Pancreas (tissue), 10 donors: ENCODE results near the gene SLC9A8. TPM values are rescaled to one million over a fixed set of nuclear protein-coding genes. Genes with fewer than 3 reads are reported as not detected.
"Not testable (repeated sequence)": the region's sequence is repeated elsewhere in the genome, so short reads cannot be mapped to it uniquely, and the experiment has no call there.

Experiments used
- ATAC-seq, 4 donors: fragments of 200-7000 bp; cut with Tn5 transposase; one replicate each; pipeline versions ENCODE4 v1.8.0 to v1.9.1; 2020; ENCODE audit warnings: mild to moderate bottlenecking in 4 of 4, moderate library complexity in 4 of 4
- DNase-seq, 6 donors: peaks; one replicate each; pipeline ENCODE4 v3.0.0-alpha.2; 2020
- FAIRE-seq: peaks from 2 replicates; lab custom pipeline; 2012; peaks lifted over from hg19 to GRCh38; lab: Jason Lieb, UNC
- H3K27ac ChIP-seq, 4 donors: fragments of 200-600 bp; sonication (generic); 1 replicate in 3 of 4; 2 replicates in 1 of 4; pipeline versions ENCODE4 v1.5.0 to v1.8.0; 2020
- H3K27me3 ChIP-seq, 4 donors: fragments of 200-600 bp; one replicate each; pipeline ENCODE4 v1.8.0; 2021
- H3K36me3 ChIP-seq, 3 donors: fragments of 200-600 bp; sonication (generic) in 1 of 3; one replicate each; pipeline versions ENCODE4 v1.5.0 to v1.8.0; 2020 to 2021
- H3K4me1 ChIP-seq, 3 donors: fragments of 200-600 bp; one replicate each; pipeline ENCODE4 v1.8.0; 2021
- H3K4me3 ChIP-seq, 4 donors: fragments of 200-600 bp; sonication (generic) in 2 of 4; one replicate each; pipeline versions ENCODE4 v1.5.0 to v1.8.0; 2020 to 2021
- H3K9me3 ChIP-seq, 4 donors: fragments of 200-600 bp; one replicate each; pipeline ENCODE4 v1.8.0; 2021
- WGBS, 2 donors: extraction: QIAGEN DNeasy Blood & Tissue Kit; methylation state at CpG; one replicate each; pipeline ENCODE4 v1.1.7; 2013; 5-methylcytosine and 5-hydroxymethylcytosine counted together
- intact Hi-C, 3 donors: fragments of 100-400 bp; cut with DNase I; formaldehyde crosslinking; loops; one replicate each; pipeline versions ENCODE4 v1.11.1 to v1.14.2; 2022
- polyA plus RNA-seq, 2 donors: library from polyadenylated mRNA; stranded (reverse); fragments of 200-250 nt; gene quantifications; one replicate each; pipeline ENCODE4 v1.2.3, GENCODE V29; 2013
- total RNA-seq, 6 donors: library from RNA; stranded (reverse); fragmentation: NEBNext Ultra II Directional in 4 of 6; extraction: Animal tissue kit (Norgen Biotek cat#: 25700) in 4 of 6; gene quantifications; one replicate each; pipeline versions ENCODE4 v1.2.1 to v1.2.4, GENCODE V29; 2021 to 2023
- TF ChIP-seq, protein P1 (sequence below), 4 donors: fragments of 200-600 bp; sonication (generic) in 3 of 4; IDR thresholded peaks; one replicate each; pipeline versions ENCODE4 v1.5.0 to v1.8.0; 2021; ENCODE audit warnings: antibody characterized with exemption in 4 of 4
- donor health status: healthy with polysubstance abuse.
- donor health status: DM: no; HTN: no; CAD: no; lungs with moderate emphysema.
- donor health status: DM: no; HTN: no; CAD: no.
- donor health status: control.
- donor health status: control.
- donor health status: Bipolar disorder and iron deficiency.
- donor health status: DM: yes; HTN: yes; CAD: no.
- donor health status: DM: no; HTN: no; CAD: no.
- donor health status: DM: no; HTN: no; CAD: no.
- donor health status: DM: yes; HTN: yes; CAD: no.

SLC9A8 gene
- total and polyA plus RNA-seq, 8 donors = 4.8 to 9.9 (median 6.8) TPM

DNA sequence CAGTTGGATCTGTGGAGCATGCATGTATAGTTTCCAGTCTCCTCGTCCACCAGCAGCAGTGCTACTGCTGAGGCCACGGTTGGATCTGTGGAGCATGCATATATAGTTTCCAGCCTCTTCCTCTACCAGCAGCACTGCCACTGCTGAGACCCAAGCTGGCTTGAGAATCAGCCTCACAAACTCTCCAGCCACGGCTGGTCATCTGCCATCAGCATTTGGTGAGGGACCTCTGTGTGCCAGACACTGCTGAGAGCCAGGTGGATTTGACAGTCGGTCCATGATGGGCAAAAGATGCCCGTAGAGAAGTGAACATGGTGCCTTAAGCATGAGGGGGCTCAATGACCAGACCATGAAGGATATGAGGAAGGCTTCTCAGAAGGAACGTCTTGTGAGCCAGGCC is 46.4 kb downstream of the SLC9A8 start:
- intact Hi-C loops = no loop called here
- Histone ChIP-seq H3K4me1 (no peaks in the 10 kb centered on the region), H3K27me3 (no peaks in the 10 kb centered on the region), H3K27ac (no peak overlapping the region), H3K4me3 (no peak overlapping the region), H3K9me3 (no peaks in the 10 kb centered on the region), H3K36me3 (no peaks in the 10 kb centered on the region)
- DNase-seq (no peak), FAIRE-seq (no peak), ATAC-seq (no peak)
- TF ChIP-seq, protein P1, sequence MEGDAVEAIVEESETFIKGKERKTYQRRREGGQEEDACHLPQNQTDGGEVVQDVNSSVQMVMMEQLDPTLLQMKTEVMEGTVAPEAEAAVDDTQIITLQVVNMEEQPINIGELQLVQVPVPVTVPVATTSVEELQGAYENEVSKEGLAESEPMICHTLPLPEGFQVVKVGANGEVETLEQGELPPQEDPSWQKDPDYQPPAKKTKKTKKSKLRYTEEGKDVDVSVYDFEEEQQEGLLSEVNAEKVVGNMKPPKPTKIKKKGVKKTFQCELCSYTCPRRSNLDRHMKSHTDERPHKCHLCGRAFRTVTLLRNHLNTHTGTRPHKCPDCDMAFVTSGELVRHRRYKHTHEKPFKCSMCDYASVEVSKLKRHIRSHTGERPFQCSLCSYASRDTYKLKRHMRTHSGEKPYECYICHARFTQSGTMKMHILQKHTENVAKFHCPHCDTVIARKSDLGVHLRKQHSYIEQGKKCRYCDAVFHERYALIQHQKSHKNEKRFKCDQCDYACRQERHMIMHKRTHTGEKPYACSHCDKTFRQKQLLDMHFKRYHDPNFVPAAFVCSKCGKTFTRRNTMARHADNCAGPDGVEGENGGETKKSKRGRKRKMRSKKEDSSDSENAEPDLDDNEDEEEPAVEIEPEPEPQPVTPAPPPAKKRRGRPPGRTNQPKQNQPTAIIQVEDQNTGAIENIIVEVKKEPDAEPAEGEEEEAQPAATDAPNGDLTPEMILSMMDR (IDR thresholded peaks at IDR 0.05) = no peak
- 79 to 86% methylated on average over 6 of the region's 6 CpGs for WGBS, 2 donors

DNA sequence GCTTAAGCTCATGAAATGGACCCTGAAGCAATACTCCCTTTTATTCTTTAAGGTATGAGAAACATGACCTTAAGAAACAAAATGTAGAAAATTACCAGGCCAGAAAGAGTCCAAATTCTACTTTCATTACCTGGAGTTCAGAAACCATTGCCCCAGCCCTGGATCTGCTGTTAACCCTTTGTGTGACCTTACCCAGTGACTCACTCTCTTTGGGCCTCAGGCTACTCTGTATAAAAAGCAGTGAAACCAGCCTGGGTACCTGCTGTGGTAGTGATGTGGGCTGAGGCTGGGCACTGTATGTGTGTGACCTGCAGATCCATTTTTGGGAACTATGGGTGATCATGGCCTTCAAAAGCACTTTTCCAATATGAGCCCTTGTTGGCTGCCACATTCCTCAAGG is 47.2 kb downstream of the SLC9A8 start:
- Histone ChIP-seq H3K36me3 (no peaks in the 10 kb centered on the region), H3K4me1 (no peaks in the 10 kb centered on the region), H3K27me3 (no peaks in the 10 kb centered on the region), H3K9me3 (no peaks in the 10 kb centered on the region), H3K4me3 (no peak overlapping the region), H3K27ac (no peak overlapping the region)
- no peak for FAIRE-seq
- no peak for DNase-seq
- no peak for ATAC-seq
- intact Hi-C loops = no loop called here
- TF ChIP-seq, protein P1 (IDR thresholded peaks at IDR 0.05) = no peak

DNA sequence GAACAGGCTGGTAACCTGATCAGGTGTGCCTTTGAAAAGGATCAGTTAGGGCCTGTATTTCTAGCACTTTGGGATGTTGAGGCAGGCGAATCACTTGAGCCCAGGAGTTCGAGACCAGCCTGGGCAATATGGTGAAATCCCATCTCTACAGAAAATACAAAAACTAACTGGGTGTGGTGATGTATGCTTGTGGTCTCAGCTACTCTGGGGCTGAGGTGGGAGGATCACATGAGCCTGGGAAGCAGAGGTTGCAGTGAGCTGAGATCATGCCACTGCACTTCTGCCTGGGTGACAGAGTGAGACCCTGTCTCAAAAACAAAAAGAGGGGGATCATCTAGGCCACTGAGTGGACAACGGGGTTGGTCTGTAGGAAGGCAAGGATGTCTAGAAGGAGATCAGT is 48.6 kb downstream of the SLC9A8 start:
- H3K36me3 ChIP-seq, H3K27ac ChIP-seq, DNase-seq, ATAC-seq, FAIRE-seq, H3K27me3 ChIP-seq, H3K4me1 ChIP-seq, intact Hi-C loops, H3K9me3 ChIP-seq, H3K4me3 ChIP-seq: not testable (repeated sequence)
- WGBS, 2 donors = 89 to 91% methylated on average over 3 of the region's 3 CpGs

DNA sequence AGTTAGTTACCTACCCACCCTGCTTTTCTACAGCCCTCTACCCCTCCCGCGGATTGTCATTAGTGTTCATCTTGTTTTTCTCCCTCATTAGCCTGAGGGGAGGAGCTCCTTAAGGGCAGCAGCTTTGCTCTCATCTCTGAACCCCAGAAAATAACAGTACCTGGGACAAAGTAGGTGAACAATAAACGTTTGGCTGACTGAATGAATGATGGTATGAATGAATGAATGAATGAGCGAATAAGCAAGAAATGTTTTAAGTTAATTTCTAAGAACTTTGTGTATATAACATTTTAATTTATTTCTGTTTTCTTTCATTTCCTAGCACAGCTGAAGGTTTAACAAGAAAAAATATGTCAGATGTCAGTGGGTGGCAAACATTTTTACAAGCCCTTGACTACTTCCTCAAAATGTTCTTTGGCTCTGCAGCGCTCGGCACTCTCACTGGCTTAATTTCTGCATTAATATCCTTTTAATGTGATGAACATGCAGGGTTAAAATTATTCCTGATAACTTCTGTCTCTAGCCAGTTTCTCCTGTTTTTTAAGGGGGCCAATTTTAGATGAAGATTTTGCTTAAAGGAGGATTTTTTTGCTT is 50.1 kb downstream of the SLC9A8 start:
- Histone ChIP-seq H3K36me3 (peaks cover 0 to 3% (median 3%) of the 10 kb centered on the region in 3 donors), H3K4me3 (no peak overlapping the region), H3K27ac (no peak overlapping the region), H3K4me1 (no peaks in the 10 kb centered on the region), H3K9me3 (no peaks in the 10 kb centered on the region), H3K27me3 (no peaks in the 10 kb centered on the region)
- TF ChIP-seq, protein P1 (IDR thresholded peaks at IDR 0.05) = no peak
- no peak for DNase-seq
- FAIRE-seq = no peak
- WGBS, 2 donors = 86 to 89% methylated on average over 6 of the region's 6 CpGs
- intact Hi-C loops = no loop called here
- ATAC-seq = no peak

DNA sequence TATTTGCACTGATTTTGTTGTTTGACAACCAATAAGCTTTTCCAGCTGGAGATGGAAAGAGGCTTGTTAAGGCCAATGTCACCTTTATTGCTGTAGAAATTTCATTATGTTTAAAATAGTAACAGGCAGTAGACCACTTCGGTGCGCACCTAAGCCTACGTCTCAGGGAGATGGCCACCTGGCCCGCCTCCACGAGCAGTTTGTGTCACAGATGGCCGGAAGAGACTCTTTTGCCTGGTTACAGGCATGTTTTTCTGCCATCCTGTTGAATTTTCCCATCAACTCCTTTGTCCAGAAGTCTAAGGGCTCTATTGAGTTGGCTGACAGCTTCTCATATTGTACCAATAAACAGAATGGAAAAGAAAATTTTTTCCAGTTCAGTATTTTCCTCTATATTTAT is 51.0 kb downstream of the SLC9A8 start:
- FAIRE-seq (no peak), ATAC-seq (peak in 2 of 4 donors; percentile 49 to 50), DNase-seq (no peak)
- Histone ChIP-seq H3K4me3 (no peak overlapping the region), H3K27ac (no peak overlapping the region), H3K36me3 (peaks cover 0 to 3% (median 3%) of the 10 kb centered on the region in 3 donors), H3K27me3 (no peaks in the 10 kb centered on the region), H3K9me3 (no peaks in the 10 kb centered on the region), H3K4me1 (no peaks in the 10 kb centered on the region)
- intact Hi-C loops = no loop called here
- WGBS, 2 donors = 90 to 95% methylated on average over 6 of the region's 6 CpGs
- TF ChIP-seq, protein P1 (IDR thresholded peaks at IDR 0.05) = no peak
